ENCODE results near the gene VAV3.

DNA sequence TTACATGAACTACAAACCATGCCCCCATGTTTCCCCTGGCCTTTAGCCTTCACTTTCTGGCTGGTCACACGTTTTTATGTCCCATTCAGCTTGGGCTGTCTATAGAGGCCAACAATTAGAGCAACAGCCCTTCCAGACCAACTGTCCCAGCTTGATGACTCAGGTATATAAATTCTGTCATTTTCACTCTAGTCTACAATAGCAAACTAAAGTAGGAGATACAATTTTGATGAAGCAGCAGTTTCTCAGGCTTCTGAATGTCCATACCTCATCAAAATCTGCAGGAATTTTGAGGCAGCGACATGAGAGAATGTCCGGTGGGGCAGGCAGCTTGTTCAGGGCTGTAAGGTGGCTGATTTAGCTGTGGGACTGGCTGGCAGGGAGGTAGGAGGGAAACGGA lies 45.6 kb upstream of the VAV3 start:
- TF ChIP-seq EZH2phosphoT487 (IDR thresholded peaks at IDR 0.05; ENCODE audit: insufficient read depth, low read depth) (no peak), EZH2 (IDR thresholded peaks at IDR 0.05; ENCODE audit: insufficient read depth, poor library complexity, severe bottlenecking) (no peak)
